CD4-positive, alpha-beta T cell treated with Interleukin-21 for 1 hour (primary cell): Measurements from ENCODE around the gene CARD11.
"Not testable (repeated sequence)": the region's sequence is repeated elsewhere in the genome, so short reads cannot be mapped to it uniquely, and the experiment has no call there.

Source experiments
- DNase-seq: peaks from one replicate; pipeline ENCODE4 v3.0.0-alpha.2; 2020

CARD11 gene

DNA sequence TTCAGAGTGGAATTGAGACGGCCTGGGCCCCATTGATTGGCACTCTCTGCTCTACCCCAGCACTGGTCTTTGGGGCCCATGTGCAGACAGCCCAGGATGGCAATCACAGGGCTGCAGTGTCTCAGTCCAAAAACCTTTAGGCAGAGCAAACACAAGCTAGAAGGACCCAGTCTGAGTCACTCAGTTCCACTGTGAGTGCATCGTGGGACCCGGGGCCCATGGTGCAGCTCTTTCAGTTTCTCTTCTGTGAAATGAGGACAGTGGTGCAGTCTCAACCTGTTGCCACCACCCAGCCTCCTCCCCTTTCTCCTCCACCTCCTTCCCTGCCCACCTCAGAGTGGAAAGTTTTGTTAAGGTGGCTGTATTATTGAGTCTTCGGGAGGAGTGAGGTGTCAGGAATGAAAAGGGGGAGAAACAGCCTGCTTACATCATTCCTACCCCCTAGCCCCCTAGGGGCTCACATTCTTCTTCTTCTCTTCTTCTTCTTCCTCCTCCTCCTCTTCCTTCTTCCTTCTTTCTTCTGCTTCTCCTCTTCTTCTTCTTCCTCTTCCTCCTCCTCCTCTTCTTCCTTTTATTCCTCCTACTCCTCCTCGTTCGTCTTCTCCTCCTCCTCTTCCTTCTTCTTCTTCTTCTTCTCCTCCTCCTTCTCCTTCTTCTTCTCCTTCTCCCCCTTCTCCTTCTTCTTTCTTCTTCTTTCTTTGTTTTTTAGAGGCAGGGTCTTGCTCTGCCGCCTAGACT is 19.5 kb upstream of the CARD11 start:
- DNase-seq: peak; percentile 75

GRCh38 chr7:3057066-3057420 is 13.4 kb upstream of the CARD11 start:
- no peak for DNase-seq

DNA sequence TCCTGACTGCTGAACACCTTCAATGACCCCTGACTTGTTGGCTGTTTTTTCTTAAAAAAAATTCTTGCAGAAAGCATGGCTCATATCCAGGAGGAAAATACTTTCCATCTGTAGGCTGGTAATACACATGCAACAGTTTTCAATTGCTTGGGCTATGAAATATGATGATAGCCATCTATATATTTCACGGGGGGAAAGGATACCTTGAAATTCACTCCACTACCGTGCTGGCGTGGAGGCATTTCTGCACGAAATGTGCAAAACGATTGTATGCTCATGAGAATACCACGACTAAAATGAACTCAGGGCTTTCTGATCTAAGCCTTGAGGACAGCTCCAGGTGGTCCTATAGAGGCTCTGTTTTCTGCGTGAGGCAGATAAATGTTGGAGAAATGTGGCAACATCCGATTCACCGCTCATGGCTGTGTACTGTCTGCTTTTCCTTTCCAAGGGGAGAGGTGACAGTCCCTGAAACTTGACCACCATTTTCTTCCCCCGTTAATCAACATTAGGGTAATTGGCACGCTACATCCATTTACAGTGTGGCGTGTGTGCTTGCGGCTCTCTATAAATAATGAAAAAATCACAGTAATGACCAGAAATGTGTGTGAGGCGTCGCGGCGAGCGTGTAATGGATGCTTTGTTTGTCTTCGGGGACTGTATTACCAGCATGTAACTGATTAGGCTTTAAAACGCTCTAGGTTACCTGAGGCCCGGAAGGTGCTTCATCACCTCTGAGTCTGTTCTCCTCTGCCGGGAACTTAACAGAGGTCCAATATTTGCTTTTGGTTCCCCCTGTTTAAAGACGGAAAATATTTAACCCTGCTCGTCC is 12.8 kb upstream of the CARD11 start:
- DNase-seq: no peak

DNA sequence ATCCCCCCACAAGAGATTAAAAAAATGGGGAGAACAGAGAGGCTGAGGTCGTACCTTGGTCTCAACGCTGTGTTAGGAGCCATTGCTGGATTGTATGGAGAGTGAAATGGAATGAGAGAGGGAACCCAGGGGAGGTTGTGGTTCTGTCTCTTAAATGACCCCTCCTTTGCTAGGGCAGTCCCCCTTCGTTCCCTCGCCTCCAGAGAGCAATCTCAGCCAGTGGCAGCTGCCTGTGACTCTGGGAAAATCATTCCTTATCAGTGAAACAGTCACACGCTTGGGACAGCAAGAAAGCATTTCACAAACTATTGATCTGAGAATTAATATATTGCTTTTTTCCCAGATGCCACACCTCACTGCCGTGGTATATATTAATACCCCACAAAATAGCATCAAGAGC is 12.0 kb upstream of the CARD11 start:
- no peak for DNase-seq

DNA sequence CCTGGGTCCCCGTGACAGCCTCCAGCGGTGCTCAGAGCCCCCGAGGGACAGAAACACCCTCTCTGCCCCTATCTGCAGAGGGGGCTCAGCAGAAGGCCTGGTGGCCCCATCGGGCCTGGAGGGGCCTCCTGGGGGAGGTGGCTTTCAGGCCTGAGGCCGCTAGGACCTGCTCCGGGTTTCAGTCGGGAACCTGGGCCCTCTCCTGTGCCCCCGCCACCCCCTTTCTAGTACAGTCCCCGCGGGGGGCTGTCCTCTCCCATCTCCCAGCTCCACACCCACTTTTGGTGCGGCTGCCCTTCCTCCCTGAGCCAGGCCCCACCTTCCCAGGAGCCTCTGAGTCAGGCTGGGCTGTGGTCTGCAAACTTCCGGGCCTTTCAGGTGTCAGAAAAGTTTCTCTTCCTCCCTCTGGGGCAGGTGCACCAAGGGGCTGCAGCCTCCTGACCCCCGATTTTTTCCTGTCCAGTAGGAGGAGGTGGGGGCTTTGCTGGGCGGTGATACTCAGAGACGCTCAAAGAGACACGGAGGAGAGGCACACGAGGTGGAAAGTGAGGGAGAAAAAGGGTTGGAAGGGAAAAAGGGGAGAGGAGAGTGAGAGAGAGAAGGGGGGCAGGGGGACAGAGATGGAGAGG is 692 bp downstream of the CARD11 start:
- peak; percentile 68 for DNase-seq

GRCh38 chr7:3041986-3042675 is 1.5 kb downstream of the CARD11 start:
- DNase-seq: no peak

DNA sequence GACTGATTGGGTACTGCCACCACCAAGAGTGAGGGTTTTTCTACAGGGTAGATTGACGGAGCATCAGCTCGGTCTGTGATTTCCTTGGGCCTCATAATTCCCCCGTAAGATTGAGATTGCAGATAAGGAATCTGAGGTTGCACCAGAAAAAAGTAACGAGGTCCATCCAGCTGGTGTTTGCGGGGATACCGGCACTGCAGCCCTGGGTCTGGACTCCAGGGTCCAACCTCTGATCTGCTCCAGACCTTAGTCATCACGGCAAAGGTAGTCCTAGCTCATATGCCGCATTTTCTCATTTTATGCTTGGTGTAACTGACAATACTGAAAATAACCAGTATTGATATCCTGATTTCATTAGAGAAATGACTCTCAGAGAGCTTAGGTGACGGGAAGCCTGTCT is 3.9 kb downstream of the CARD11 start:
- no peak for DNase-seq

- not testable (repeated sequence) for DNase-seq
Observed at GRCh38 chr7:3038011-3038410, 5.7 kb downstream of the CARD11 start.

DNA sequence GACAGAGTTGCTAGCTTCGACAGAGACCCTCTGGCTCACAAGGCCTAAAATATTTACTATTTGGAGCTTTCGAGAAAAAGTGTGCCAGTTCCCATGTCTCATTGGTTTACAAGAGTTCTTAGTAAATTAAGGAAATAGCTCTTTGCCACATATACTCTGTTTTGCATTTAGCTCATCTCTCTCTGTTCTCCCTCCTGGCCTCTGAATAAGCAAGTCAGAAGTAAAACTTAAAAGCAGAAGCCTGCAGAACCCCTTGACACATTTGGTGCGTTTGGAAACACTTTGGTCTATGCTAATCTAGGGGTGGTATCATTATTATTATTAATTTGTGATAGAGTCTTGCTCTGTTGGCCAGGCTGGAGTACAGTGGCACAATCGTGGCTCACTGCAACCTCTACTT is 6.4 kb downstream of the CARD11 start:
- DNase-seq: no peak

DNA sequence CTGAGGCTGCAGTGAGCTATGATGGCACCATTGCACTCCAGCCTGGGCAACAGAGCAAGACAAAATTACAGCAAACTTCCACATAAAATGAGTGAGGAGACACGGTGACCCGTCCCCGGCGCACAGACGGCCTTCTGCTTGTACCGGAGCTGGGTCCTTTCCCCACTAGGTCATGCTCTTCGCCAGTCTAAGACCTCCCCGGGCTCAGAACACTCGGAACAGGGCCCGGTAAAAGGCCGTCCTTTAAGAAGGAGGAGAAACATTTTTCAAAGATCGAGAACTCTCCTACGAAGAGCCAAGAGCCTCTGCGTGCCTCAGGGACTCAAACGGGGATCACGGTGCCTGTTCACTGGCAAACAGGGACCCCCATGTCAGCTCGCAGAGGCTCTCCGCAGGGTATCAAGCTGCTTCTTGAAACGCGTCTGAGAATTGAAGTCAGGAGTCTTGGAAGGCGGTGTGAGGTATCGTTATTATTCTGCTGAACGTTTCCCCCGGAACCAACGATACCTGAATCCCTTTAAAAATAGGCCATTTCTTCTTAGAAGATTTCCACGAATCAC is 9.0 kb downstream of the CARD11 start:
- no peak for DNase-seq

- DNase-seq: no peak
Observed at GRCh38 chr7:3033581-3033980, 10.1 kb downstream of the CARD11 start.

DNA sequence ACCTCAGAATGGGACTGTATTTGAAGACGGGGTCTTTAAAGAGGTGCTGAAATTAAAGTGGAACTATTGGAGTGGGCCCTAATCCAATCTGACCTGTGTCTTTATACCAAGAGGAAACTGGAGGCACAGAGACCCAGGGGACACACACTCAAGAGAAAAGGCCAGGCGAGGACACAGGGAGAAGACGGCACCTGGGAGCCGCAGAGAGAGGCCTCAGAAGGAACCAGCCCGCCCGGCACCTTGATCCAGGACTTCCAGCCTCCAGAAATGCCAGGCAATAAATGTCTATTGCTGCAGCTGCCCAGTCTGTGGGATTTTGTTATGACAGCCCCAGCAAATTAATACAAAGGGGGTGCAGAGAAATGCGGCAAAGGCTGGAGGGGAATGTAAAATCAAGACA is 10.5 kb downstream of the CARD11 start:
- DNase-seq: no peak

DNA sequence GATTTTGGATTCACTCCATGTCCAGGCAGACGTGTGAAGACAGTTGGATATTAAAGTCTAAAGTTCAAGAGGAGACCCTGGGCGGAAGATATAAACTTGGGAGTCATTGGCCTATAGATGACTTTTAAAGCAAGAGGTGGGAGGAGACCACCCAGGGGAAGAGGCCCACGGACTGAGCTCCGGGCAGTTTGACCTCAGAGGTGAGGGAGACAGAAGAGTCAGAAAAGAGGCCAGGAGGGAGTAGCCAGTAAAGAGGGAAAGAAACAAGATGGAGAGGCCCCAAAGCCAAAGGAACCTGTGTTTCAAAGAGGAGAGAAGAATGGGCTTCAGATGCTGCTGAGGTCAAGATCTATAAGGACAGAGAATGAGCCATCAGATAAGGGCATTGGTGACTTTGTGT is 11.4 kb downstream of the CARD11 start:
- DNase-seq: no peak

DNA sequence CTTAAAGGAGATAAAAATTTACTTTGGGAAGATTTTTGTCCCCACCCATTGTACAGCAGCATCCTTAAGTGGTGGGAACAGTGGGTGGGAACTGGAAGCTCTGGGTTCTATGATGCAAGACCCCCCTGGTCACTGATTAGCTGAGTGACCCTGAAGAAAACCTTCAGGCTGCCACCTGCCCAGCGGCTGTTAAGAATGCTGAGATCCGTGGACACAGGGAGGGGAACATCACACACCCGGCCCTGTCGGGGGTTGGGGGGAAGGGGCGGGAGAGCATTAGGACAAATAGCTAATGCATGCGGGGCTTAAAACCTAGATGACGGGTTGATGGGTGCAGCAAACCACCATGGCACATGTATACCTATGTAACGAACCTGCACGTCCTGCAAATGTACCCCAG is 14.5 kb downstream of the CARD11 start:
- DNase-seq: no peak

DNA sequence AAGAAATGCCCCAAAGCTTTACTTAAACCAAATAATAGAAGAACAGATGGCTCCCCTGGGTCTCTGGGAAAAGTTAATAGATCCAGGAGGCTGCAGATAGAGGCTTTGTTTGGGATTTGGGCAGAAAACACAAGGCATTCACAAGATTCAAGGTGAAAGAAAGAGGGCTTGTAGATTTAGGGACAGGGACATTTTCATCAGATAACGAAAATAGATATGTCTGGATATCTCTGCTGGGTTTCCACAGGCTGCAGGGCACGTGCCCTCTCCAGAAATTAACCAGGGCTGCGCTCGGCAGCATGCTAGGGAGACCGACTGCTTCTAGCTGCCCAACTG is 14.9 kb downstream of the CARD11 start:
- DNase-seq: no peak

GRCh38 chr7:3028071-3028757 is 15.5 kb downstream of the CARD11 start:
- DNase-seq: no peak

GRCh38 chr7:3027005-3027845 is 16.4 kb downstream of the CARD11 start:
- no peak for DNase-seq

DNA sequence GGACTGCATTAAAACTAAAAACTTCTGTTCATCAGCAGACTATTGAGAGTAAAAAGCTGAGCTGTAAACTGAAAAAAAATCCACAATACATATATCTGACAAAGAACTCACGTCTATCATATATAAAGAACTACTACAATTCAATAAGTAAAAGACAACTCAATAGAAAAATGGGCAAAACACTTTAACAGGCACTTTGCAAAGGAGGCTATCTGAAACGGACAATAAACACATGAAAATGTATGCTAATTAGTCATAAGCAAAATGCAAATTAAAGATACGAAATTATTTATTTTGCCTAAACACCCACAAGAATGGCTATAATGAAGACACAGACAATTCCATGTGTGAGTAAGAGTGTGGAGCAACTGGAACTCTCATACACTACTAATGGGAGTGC is 18.1 kb downstream of the CARD11 start:
- no peak for DNase-seq

- DNase-seq: no peak
Observed at GRCh38 chr7:3021825-3022224, 21.8 kb downstream of the CARD11 start.

DNA sequence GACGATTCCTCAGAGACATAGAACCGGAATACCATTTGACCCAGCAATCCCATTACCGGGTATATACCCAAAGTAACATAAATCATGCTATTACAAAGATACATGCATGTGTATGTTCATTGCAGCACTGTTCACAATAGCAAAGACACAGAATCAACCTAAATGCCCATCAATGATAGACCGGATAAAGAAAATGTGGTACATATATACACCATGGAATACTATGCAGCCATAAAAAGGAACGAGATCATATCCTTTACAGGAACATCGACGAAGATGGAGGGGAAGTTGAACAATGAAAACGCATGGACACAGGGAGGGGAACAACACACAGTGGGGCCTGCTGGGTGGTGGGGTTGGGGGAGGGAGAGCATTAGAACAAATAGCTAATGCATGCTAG is 22.4 kb downstream of the CARD11 start:
- DNase-seq: not testable (repeated sequence)

GRCh38 chr7:3020416-3020815 is 23.3 kb downstream of the CARD11 start:
- DNase-seq: no peak

GRCh38 chr7:3019801-3020200 is 23.9 kb downstream of the CARD11 start:
- no peak for DNase-seq
